ENCODE data around the gene TMEM82.
A peak's percentile ranks its signal among the peaks of the same experiment; 100 is the strongest.

Gene TMEM82

DNA sequence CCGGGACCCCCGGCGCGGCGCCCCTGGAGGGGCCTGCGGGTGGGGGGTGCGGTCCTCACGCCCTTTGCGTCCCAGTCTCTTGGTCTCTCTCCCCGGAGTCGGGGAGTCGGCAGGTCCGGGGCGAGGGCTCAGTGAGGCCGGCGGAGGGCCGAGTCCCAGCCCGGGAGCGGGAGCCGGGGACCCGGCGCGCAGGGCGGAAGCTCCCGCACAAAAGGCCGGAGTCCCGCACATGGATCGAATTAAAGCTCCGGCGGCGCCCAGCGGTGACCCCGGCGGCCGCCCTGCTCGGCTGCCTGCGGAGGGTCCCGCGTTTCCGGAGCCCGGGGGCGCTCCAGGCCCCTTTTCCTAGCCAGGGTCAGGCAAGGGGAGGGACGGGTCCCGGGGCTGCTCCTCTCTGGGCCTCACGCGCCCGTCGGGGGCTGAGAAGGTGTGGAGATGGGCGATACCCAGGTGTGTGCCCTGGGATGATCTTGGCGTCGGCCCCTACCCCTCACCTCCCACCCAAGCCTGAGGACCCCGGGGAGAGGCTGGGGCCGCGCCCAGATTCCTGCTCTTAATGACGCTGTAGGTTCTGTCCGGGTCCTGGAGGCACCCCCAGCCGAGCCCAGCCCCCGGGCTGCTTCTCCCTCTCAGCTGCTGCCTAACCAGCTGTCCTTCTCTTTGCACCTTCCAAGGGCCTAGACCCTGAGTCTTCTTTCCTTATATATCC is 16.8 kb downstream of the TMEM82 start:
- TF ChIP-seq, protein P1, sequence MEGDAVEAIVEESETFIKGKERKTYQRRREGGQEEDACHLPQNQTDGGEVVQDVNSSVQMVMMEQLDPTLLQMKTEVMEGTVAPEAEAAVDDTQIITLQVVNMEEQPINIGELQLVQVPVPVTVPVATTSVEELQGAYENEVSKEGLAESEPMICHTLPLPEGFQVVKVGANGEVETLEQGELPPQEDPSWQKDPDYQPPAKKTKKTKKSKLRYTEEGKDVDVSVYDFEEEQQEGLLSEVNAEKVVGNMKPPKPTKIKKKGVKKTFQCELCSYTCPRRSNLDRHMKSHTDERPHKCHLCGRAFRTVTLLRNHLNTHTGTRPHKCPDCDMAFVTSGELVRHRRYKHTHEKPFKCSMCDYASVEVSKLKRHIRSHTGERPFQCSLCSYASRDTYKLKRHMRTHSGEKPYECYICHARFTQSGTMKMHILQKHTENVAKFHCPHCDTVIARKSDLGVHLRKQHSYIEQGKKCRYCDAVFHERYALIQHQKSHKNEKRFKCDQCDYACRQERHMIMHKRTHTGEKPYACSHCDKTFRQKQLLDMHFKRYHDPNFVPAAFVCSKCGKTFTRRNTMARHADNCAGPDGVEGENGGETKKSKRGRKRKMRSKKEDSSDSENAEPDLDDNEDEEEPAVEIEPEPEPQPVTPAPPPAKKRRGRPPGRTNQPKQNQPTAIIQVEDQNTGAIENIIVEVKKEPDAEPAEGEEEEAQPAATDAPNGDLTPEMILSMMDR (IDR thresholded peaks at IDR 0.05; ENCODE audit: poor library complexity, severe bottlenecking) = no peak
- DNase-seq (ENCODE audit: low spot score) = no peak
- Histone ChIP-seq H3K36me3 (ENCODE audit: low read depth) (peaks cover 20% of the 10 kb centered on the region; the same call in 1 of the 2 replicates), H3K27ac (ENCODE audit: poor library complexity, severe bottlenecking) (peak overlapping the region; percentile 94), H3K4me1 (ENCODE audit: insufficient read depth, poor library complexity, severe bottlenecking) (peaks cover 32% of the 10 kb centered on the region), H3K4me3 (ENCODE audit: severe bottlenecking) (peak overlapping the region; percentile 79), H3K9me3 (ENCODE audit: severe bottlenecking) (no peaks in the 10 kb centered on the region), H3K27me3 (ENCODE audit: insufficient read depth, poor library complexity, severe bottlenecking) (no peaks in the 10 kb centered on the region)
- peak; percentile 7; the same call in 2 of the 3 replicates for ATAC-seq (ENCODE audit: low read depth)

DNA sequence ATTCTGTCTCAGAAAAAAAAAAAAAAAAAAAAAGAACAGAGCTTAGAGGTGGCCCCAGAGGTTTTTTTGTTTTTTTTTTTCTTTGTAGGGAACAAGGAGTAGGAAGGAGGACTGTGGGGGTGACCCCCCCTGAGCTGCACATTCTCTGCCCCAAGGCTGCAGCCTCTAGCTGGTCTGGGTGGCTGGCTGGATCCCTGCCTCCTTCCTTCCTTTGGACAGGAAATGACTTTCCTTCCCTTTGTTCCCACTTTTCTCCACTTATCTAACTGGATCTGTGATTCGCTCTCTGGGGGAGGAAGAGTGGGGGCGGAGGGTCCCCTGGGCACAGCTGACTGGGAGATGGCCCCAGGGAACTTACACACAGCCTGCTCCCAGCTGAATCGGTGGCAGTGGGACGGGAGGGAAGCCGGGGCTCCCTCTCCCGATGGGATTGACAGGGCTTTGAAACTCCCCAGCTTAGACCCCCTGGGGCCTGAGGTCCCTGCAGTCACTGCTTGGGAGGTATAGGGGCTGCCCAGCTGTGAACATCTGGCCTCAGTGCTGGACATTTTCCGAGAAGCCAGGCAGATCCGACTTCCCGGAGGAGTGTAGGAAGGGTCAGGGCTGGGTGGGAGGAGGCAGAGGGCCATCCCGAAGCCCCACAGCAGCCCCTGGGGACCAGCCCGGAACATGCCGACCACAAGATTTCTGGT is 18.4 kb downstream of the TMEM82 start:
- peaks cover 48% of the 10 kb centered on the region for H3K4me1 ChIP-seq (ENCODE audit: insufficient read depth, poor library complexity, severe bottlenecking)
- H3K36me3 ChIP-seq (ENCODE audit: low read depth) = peaks cover 34% of the 10 kb centered on the region
- DNase-seq (ENCODE audit: low spot score) (peak; percentile 72), ATAC-seq (ENCODE audit: low read depth) (peak; percentile 11; the same call in 1 of the 3 replicates)
- peak overlapping the region; percentile 79 for H3K4me3 ChIP-seq (ENCODE audit: severe bottlenecking)
- no peaks in the 10 kb centered on the region for H3K27me3 ChIP-seq (ENCODE audit: insufficient read depth, poor library complexity, severe bottlenecking)
- TF ChIP-seq, protein P1 (IDR thresholded peaks at IDR 0.05; ENCODE audit: poor library complexity, severe bottlenecking) = no peak
- no peaks in the 10 kb centered on the region for H3K9me3 ChIP-seq (ENCODE audit: severe bottlenecking)
- H3K27ac ChIP-seq (ENCODE audit: poor library complexity, severe bottlenecking) = peak overlapping the region; percentile 94

DNA sequence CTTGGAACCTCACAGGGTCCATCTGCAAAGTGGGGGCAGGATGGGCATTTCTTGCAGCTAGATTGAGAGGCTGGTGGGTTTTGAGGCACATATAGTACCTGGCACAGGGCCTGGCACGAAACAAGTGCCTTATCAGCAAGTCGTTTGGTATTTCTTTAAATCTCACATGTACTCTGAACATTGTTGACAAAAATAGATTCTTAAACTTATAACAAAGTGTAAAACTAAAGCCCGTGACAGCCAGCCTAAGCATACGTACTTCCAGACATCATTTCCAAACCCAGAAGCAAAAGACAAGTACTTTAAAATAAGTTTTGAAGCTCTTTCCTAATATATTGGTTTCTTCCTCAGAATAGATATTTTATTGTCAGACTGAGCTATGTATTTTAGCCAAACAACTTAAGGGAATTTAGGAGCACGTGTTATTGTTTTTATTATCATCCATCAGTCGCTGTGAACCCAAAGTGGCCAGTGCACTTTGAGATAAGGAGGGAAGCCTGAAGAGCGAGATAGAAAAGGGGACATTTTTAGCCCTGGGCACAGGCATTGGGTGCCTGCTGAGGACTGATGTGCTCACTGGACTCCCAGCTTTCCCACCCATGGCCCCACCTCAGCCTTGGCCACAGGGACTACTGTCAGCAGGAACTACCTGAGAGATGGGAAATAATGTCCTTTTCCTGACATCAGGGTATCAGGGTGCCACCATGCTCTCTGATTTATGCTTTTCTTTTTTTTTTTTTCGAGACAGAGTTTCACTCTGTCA is 19.2 kb downstream of the TMEM82 start:
- peak overlapping the region; percentile 79 for H3K4me3 ChIP-seq (ENCODE audit: severe bottlenecking)
- no peaks in the 10 kb centered on the region for H3K9me3 ChIP-seq (ENCODE audit: severe bottlenecking)
- H3K27me3 ChIP-seq (ENCODE audit: insufficient read depth, poor library complexity, severe bottlenecking) = no peaks in the 10 kb centered on the region
- peaks cover 51% of the 10 kb centered on the region for H3K4me1 ChIP-seq (ENCODE audit: insufficient read depth, poor library complexity, severe bottlenecking)
- no peak for ATAC-seq (ENCODE audit: low read depth)
- H3K36me3 ChIP-seq (ENCODE audit: low read depth) = peaks cover 43% of the 10 kb centered on the region
- no peak for DNase-seq (ENCODE audit: low spot score)
- TF ChIP-seq, protein P1 (IDR thresholded peaks at IDR 0.05; ENCODE audit: poor library complexity, severe bottlenecking) = no peak
- H3K27ac ChIP-seq (ENCODE audit: poor library complexity, severe bottlenecking) = peak overlapping the region; percentile 94

DNA sequence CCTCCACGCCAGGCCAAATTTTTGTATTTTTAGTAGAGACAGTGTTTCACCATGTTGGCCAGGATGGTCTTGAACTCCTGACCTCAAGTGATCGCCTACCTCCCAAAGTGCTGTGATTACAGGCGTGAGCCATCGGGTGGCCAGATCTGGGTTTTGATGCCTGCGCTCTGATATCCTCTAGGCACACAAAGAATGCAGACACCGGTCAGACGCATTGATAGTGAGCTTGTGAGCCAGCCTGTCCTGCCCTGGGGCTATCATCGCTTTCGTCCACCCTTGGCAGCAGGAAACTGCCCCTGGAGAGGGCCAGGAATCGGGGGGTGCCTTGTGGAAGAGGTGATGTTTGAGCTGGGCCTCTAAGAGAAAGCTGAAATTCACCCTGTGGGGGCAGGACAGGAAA is 20.2 kb downstream of the TMEM82 start:
- H3K4me3 ChIP-seq (ENCODE audit: severe bottlenecking) = no peak overlapping the region
- H3K36me3 ChIP-seq (ENCODE audit: low read depth) = peaks cover 50% of the 10 kb centered on the region
- peaks cover 47% of the 10 kb centered on the region for H3K4me1 ChIP-seq (ENCODE audit: insufficient read depth, poor library complexity, severe bottlenecking)
- no peak for ATAC-seq (ENCODE audit: low read depth)
- TF ChIP-seq, protein P1 (IDR thresholded peaks at IDR 0.05; ENCODE audit: poor library complexity, severe bottlenecking) = no peak
- no peaks in the 10 kb centered on the region for H3K9me3 ChIP-seq (ENCODE audit: severe bottlenecking)
- no peak for DNase-seq (ENCODE audit: low spot score)
- H3K27me3 ChIP-seq (ENCODE audit: insufficient read depth, poor library complexity, severe bottlenecking) = no peaks in the 10 kb centered on the region
- H3K27ac ChIP-seq (ENCODE audit: poor library complexity, severe bottlenecking) = peak overlapping the region; percentile 94
